Measurements from ENCODE around the gene TCFL5. TPM values are rescaled to one million over a fixed set of nuclear protein-coding genes. Genes with fewer than 3 reads are reported as not detected.

TCFL5 gene
- total and polyA plus RNA-seq, 2 experiments from 2014 or later = 1.7 to 18.5 TPM

DNA sequence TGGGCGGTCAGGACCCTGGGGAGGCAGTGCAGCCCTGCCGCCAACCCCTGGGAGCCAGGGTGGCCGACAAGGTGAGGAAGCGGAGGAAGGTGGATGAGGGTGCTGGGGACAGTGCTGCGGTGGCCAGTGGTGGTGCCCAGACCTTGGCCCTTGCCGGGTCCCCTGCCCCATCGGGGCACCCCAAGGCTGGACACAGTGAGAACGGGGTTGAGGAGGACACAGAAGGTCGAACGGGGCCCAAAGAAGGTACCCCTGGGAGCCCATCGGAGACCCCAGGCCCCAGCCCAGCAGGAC, 48.8 kb downstream of the TCFL5 start:
- peaks cover 11% of the 10 kb centered on the region; the same call in 1 of the 2 replicates for H3K27me3 ChIP-seq (replicated peaks; ENCODE audit: insufficient read depth)
- H3K4me1 ChIP-seq (ENCODE audit: insufficient read depth) = no peaks in the 10 kb centered on the region
- no peaks in the 10 kb centered on the region for H3K9me3 ChIP-seq (ENCODE audit: low read depth)
- no peak overlapping the region for H3K4me3 ChIP-seq
- 84 to 91% methylated on average over 11 of the region's 11 CpGs for WGBS, 2 experiments (ENCODE audit: low coverage in 1 of 2, low lambda C conversion rate in 2 of 2, missing lambda C conversion rate in 2 of 2)
- no peak overlapping the region for H3K4me2 ChIP-seq (ENCODE audit: unreplicated experiment)
- H3K27ac ChIP-seq = no peak overlapping the region
- H3K79me2 ChIP-seq (ENCODE audit: insufficient read depth) = peaks cover 14% of the 10 kb centered on the region; the same call in 1 of the 2 replicates
- no peaks in the 10 kb centered on the region for H4K20me1 ChIP-seq (ENCODE audit: insufficient read depth)
- H3K9ac ChIP-seq = no peak overlapping the region
- peaks cover 9% of the 10 kb centered on the region; the same call in 1 of the 2 replicates for H3K36me3 ChIP-seq (ENCODE audit: low read depth)
- TF ChIP-seq EZH2phosphoT487 (IDR thresholded peaks at IDR 0.05; ENCODE audit: insufficient read depth, low read depth) (no peak), EZH2 (IDR thresholded peaks at IDR 0.05; ENCODE audit: insufficient read depth, poor library complexity, severe bottlenecking) (no peak)
- DNase-seq = no peak
- no peaks in the 10 kb centered on the region for H3F3A ChIP-seq (ENCODE audit: insufficient read depth)
- H2AFZ ChIP-seq = no peak overlapping the region
- no peaks in the 10 kb centered on the region for H3K9me2 ChIP-seq (ENCODE audit: insufficient read depth)
- in situ Hi-C loops (cut with MboI) = no loop called here

DNA sequence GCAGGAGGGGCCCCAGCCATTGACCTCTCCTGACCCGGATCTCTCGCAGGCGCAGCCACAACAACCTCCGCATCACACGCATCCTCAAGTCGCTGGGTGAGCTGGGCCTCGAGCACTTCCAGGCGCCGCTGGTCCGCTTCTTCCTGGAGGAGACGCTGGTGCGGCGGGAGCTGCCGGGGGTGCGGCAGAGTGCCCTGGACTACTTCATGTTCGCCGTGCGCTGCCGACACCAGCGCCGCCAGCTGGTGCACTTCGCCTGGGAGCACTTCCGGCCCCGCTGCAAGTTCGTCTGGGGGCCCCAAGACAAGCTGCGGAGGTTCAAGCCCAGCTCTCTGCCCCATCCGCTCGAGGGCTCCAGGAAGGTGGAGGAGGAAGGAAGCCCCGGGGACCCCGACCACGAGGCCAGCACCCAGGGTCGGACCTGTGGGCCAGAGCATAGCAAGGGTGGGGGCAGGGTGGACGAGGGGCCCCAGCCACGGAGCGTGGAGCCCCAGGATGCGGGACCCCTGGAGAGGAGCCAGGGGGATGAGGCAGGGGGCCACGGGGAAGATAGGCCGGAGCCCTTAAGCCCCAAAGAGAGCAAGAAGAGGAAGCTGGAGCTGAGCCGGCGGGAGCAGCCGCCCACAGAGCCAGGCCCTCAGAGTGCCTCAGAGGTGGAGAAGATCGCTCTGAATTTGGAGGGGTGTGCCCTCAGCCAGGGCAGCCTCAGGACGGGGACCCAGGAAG, 49.3 kb downstream of the TCFL5 start:
- in situ Hi-C loops (cut with MboI) = no loop called here
- no peak overlapping the region for H2AFZ ChIP-seq
- H3K36me3 ChIP-seq (ENCODE audit: low read depth) = peaks cover 9% of the 10 kb centered on the region; the same call in 1 of the 2 replicates
- peaks cover 11% of the 10 kb centered on the region; the same call in 1 of the 2 replicates for H3K27me3 ChIP-seq (replicated peaks; ENCODE audit: insufficient read depth)
- no peak overlapping the region for H3K9ac ChIP-seq
- H3K4me1 ChIP-seq (ENCODE audit: insufficient read depth) = no peaks in the 10 kb centered on the region
- H3K4me2 ChIP-seq (ENCODE audit: unreplicated experiment) = no peak overlapping the region
- H3K4me3 ChIP-seq = no peak overlapping the region
- no peak for TF ChIP-seq EZH2phosphoT487 (IDR thresholded peaks at IDR 0.05; ENCODE audit: insufficient read depth, low read depth)
- no peak for TF ChIP-seq EZH2 (IDR thresholded peaks at IDR 0.05; ENCODE audit: insufficient read depth, poor library complexity, severe bottlenecking)
- no peak overlapping the region for H3K27ac ChIP-seq
- no peaks in the 10 kb centered on the region for H4K20me1 ChIP-seq (ENCODE audit: insufficient read depth)
- H3K9me2 ChIP-seq (ENCODE audit: insufficient read depth) = no peaks in the 10 kb centered on the region
- H3F3A ChIP-seq (ENCODE audit: insufficient read depth) = no peaks in the 10 kb centered on the region
- 90 to 91% methylated on average over 34 to 43 of the region's 43 CpGs for WGBS, 2 experiments (ENCODE audit: low coverage in 1 of 2, low lambda C conversion rate in 2 of 2, missing lambda C conversion rate in 2 of 2)
- no peaks in the 10 kb centered on the region for H3K9me3 ChIP-seq (ENCODE audit: low read depth)
- DNase-seq = no peak
- peaks cover 19% of the 10 kb centered on the region for H3K79me2 ChIP-seq (ENCODE audit: insufficient read depth)

DNA sequence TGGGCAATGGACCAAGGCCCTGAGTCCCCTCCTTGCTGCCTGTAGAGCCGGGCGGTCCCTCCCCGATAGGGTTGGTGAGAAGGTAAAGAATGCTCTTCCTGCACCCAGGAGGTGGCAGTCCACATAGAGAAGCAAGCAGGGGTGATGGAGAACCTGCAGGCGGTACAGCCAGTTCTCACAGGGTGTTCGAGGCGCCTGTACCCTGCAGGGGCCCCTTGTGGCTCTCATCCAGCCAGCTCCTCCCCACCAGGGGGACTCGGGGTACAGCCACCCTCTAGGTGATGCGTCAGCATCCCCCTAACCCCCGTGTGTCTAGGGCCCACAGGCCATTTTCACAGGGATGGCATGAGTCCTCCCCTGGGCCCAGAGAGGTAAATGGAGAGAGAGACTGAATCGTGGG, 49.9 kb downstream of the TCFL5 start:
- H2AFZ ChIP-seq = no peak overlapping the region
- TF ChIP-seq EZH2phosphoT487 (IDR thresholded peaks at IDR 0.05; ENCODE audit: insufficient read depth, low read depth) (no peak), EZH2 (IDR thresholded peaks at IDR 0.05; ENCODE audit: insufficient read depth, poor library complexity, severe bottlenecking) (no peak)
- no peaks in the 10 kb centered on the region for H3K9me2 ChIP-seq (ENCODE audit: insufficient read depth)
- H3K4me1 ChIP-seq (ENCODE audit: insufficient read depth) = peaks cover 5% of the 10 kb centered on the region
- H3K9ac ChIP-seq = no peak overlapping the region
- H3K36me3 ChIP-seq (ENCODE audit: low read depth) = peaks cover 9% of the 10 kb centered on the region; the same call in 1 of the 2 replicates
- WGBS, 2 experiments (ENCODE audit: low coverage in 1 of 2, low lambda C conversion rate in 2 of 2, missing lambda C conversion rate in 2 of 2) = 82% methylated on average over 10 of the region's 10 CpGs
- H3F3A ChIP-seq (ENCODE audit: insufficient read depth) = no peaks in the 10 kb centered on the region
- H3K27ac ChIP-seq = no peak overlapping the region
- in situ Hi-C loops (cut with MboI) = no loop called here
- H3K4me3 ChIP-seq = no peak overlapping the region
- H3K27me3 ChIP-seq (replicated peaks; ENCODE audit: insufficient read depth) = peaks cover 11% of the 10 kb centered on the region; the same call in 1 of the 2 replicates
- H4K20me1 ChIP-seq (ENCODE audit: insufficient read depth) = no peaks in the 10 kb centered on the region
- H3K9me3 ChIP-seq (ENCODE audit: low read depth) = no peaks in the 10 kb centered on the region
- H3K4me2 ChIP-seq (ENCODE audit: unreplicated experiment) = no peak overlapping the region
- no peak for DNase-seq
- H3K79me2 ChIP-seq (ENCODE audit: insufficient read depth) = peaks cover 25% of the 10 kb centered on the region

DNA sequence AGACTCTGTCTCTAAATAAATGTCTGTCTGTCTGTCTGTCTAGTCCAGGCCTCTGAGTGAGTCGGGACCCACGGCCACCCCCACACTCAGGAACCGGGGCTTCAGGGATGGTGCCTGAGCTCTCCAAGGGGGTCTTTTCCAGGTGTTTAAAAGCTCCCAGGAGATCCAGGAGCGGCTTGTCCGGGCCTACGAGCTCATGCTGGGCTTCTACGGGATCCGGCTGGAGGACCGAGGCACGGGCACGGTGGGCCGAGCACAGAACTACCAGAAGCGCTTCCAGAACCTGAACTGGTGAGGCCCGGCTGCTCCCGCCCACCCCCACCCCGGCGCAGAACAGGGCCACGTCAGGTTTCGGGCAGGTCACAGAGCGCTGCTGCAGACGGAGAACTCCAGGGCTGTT, 50.3 kb downstream of the TCFL5 start:
- no peak overlapping the region for H2AFZ ChIP-seq
- peaks cover 9% of the 10 kb centered on the region for H3K4me1 ChIP-seq (ENCODE audit: insufficient read depth)
- H3K36me3 ChIP-seq (ENCODE audit: low read depth) = peaks cover 9% of the 10 kb centered on the region; the same call in 1 of the 2 replicates
- TF ChIP-seq EZH2phosphoT487 (IDR thresholded peaks at IDR 0.05; ENCODE audit: insufficient read depth, low read depth) = no peak
- peaks cover 9% of the 10 kb centered on the region; the same call in 1 of the 2 replicates for H3K27me3 ChIP-seq (replicated peaks; ENCODE audit: insufficient read depth)
- peaks cover 29% of the 10 kb centered on the region for H3K79me2 ChIP-seq (ENCODE audit: insufficient read depth)
- no peak overlapping the region for H3K9ac ChIP-seq
- no peak overlapping the region for H3K27ac ChIP-seq
- no peaks in the 10 kb centered on the region for H3K9me2 ChIP-seq (ENCODE audit: insufficient read depth)
- H3K4me2 ChIP-seq (ENCODE audit: unreplicated experiment) = no peak overlapping the region
- no peaks in the 10 kb centered on the region for H3F3A ChIP-seq (ENCODE audit: insufficient read depth)
- no peaks in the 10 kb centered on the region for H3K9me3 ChIP-seq (ENCODE audit: low read depth)
- 92 to 93% methylated on average over 20 to 21 of the region's 21 CpGs for WGBS, 2 experiments (ENCODE audit: low coverage in 1 of 2, low lambda C conversion rate in 2 of 2, missing lambda C conversion rate in 2 of 2)
- in situ Hi-C loops (cut with MboI) = no loop called here
- no peak overlapping the region for H3K4me3 ChIP-seq
- DNase-seq = no peak
- no peaks in the 10 kb centered on the region for H4K20me1 ChIP-seq (ENCODE audit: insufficient read depth)

Measured in GM23248 (cell line).